ENCODE measurements around the gene ARPC1B.

DNA sequence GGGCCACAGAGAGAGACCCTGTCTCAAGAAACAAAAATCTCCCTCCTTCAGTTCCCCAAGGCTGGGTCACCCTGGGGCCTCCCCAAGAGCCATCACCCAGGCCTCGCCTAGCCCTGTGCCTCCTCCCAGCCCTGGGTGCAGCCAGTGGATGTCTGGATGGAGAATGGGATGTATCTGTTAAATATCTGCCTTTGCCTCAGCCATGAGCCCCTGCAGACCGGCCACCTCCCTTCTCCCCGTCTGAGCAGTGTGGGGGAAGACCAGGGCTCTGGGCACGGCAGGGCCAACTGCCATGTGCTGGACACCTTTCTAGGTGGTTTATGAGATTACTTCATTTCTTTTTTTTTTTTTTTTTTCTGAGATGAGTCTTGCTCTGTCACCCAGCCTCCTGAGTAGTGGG, 10.0 kb downstream of the ARPC1B start:
- TF ChIP-seq, protein P1, sequence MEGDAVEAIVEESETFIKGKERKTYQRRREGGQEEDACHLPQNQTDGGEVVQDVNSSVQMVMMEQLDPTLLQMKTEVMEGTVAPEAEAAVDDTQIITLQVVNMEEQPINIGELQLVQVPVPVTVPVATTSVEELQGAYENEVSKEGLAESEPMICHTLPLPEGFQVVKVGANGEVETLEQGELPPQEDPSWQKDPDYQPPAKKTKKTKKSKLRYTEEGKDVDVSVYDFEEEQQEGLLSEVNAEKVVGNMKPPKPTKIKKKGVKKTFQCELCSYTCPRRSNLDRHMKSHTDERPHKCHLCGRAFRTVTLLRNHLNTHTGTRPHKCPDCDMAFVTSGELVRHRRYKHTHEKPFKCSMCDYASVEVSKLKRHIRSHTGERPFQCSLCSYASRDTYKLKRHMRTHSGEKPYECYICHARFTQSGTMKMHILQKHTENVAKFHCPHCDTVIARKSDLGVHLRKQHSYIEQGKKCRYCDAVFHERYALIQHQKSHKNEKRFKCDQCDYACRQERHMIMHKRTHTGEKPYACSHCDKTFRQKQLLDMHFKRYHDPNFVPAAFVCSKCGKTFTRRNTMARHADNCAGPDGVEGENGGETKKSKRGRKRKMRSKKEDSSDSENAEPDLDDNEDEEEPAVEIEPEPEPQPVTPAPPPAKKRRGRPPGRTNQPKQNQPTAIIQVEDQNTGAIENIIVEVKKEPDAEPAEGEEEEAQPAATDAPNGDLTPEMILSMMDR (IDR thresholded peaks at IDR 0.05; ENCODE audit: low read depth, low read length, missing input control): no peak
- TF ChIP-seq RXRA (IDR thresholded peaks at IDR 0.05): no peak
- no peak for TF ChIP-seq YY1 (IDR thresholded peaks at IDR 0.05)
- no peak for TF ChIP-seq TAF1 (conservative IDR thresholded peaks at IDR 0.05)
- no peak for TF ChIP-seq GABPA (IDR thresholded peaks at IDR 0.05 in 1 of 2, conservative IDR thresholded peaks at IDR 0.05 in 1 of 2)
- TF ChIP-seq, protein P2, sequence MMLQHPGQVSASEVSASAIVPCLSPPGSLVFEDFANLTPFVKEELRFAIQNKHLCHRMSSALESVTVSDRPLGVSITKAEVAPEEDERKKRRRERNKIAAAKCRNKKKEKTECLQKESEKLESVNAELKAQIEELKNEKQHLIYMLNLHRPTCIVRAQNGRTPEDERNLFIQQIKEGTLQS (IDR thresholded peaks at IDR 0.05): no peak
- TF ChIP-seq JUND (IDR thresholded peaks at IDR 0.05): no peak
- no peak for TF ChIP-seq REST (IDR thresholded peaks at IDR 0.05)
- TF ChIP-seq, protein P3, sequence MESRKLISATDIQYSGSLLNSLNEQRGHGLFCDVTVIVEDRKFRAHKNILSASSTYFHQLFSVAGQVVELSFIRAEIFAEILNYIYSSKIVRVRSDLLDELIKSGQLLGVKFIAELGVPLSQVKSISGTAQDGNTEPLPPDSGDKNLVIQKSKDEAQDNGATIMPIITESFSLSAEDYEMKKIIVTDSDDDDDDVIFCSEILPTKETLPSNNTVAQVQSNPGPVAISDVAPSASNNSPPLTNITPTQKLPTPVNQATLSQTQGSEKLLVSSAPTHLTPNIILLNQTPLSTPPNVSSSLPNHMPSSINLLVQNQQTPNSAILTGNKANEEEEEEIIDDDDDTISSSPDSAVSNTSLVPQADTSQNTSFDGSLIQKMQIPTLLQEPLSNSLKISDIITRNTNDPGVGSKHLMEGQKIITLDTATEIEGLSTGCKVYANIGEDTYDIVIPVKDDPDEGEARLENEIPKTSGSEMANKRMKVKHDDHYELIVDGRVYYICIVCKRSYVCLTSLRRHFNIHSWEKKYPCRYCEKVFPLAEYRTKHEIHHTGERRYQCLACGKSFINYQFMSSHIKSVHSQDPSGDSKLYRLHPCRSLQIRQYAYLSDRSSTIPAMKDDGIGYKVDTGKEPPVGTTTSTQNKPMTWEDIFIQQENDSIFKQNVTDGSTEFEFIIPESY (IDR thresholded peaks at IDR 0.05): no peak
- TF ChIP-seq, protein P4, sequence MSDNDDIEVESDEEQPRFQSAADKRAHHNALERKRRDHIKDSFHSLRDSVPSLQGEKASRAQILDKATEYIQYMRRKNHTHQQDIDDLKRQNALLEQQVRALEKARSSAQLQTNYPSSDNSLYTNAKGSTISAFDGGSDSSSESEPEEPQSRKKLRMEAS (IDR thresholded peaks at IDR 0.05): no peak
- TF ChIP-seq SP1 (IDR thresholded peaks at IDR 0.05): no peak
- TF ChIP-seq EGR1 (IDR thresholded peaks at IDR 0.05; ENCODE audit: low read depth in 2 of 2): no peak

Data from liver (tissue), 3 donors.